Stimulated activated CD4-positive, alpha-beta T cell treated with anti-CD3 and anti-CD28 coated beads, TNF-alpha, amount 100 ng/mL, for 48 hours (primary cell): Measurements from ENCODE around the gene HDAC4.

ENCODE experiments used
- DNase-seq, 3 donors: peaks; one replicate each; pipeline ENCODE4 v3.0.0-alpha.2; 2020; ENCODE audit warnings: low read depth in 3 of 3

Gene HDAC4

GRCh38 chr2:239397931-239398471 lies 2.8 kb downstream of the HDAC4 start:
- DNase-seq: no peak

GRCh38 chr2:239396881-239397681 lies 3.7 kb downstream of the HDAC4 start:
- DNase-seq: no peak

GRCh38 chr2:239395524-239395923 lies 5.3 kb downstream of the HDAC4 start:
- DNase-seq: no peak

GRCh38 chr2:239394978-239395377 lies 5.8 kb downstream of the HDAC4 start:
- no peak for DNase-seq

GRCh38 chr2:239394346-239394945 lies 6.4 kb downstream of the HDAC4 start:
- DNase-seq: no peak

- DNase-seq: no peak
These were observed 6.9 kb downstream of the HDAC4 start for GRCh38 chr2:239393941-239394340.

- no peak for DNase-seq
These were observed 7.4 kb downstream of the HDAC4 start for GRCh38 chr2:239393388-239393940.

- DNase-seq: no peak
These were observed 8.0 kb downstream of the HDAC4 start for GRCh38 chr2:239392688-239393387.

- no peak for DNase-seq
These were observed 8.8 kb downstream of the HDAC4 start for GRCh38 chr2:239392072-239392357.

GRCh38 chr2:239391286-239392071 lies 9.3 kb downstream of the HDAC4 start:
- DNase-seq: no peak

GRCh38 chr2:239390546-239391285 lies 10.1 kb downstream of the HDAC4 start:
- DNase-seq: no peak

GRCh38 chr2:239389414-239390329 lies 11.1 kb downstream of the HDAC4 start:
- DNase-seq: no peak

- no peak for DNase-seq
These were observed 12.3 kb downstream of the HDAC4 start for GRCh38 chr2:239388236-239389151.

GRCh38 chr2:239387811-239388210 lies 13.0 kb downstream of the HDAC4 start:
- no peak for DNase-seq

- no peak for DNase-seq
These were observed 13.9 kb downstream of the HDAC4 start for GRCh38 chr2:239386872-239387445.

- no peak for DNase-seq
These were observed 14.7 kb downstream of the HDAC4 start for GRCh38 chr2:239386001-239386670.

- no peak for DNase-seq
These were observed 15.5 kb downstream of the HDAC4 start for GRCh38 chr2:239385096-239386000.
